HEK293 (cell line): Measurements from ENCODE around the gene SIK2.

Source experiments
- CTCF ChIA-PET: fragments of 350-600 bp; formaldehyde crosslinking; extraction: SDS; loops from one replicate; lab custom pipeline; 2021; ENCODE audit warnings: antibody characterized with exemption; lab: Yijun Ruan, JAX
- POLR2A ChIA-PET: fragments of 300-600 bp; formaldehyde crosslinking; extraction: SDS; loops from one replicate; lab custom pipeline; 2020; ENCODE audit warnings: antibody characterized with exemption, inconsistent platforms; lab: Yijun Ruan, JAX
- H3K27ac ChIP-seq: fragments of 200-500 bp; sonication (Bioruptor generic); 2 replicates; pipeline ENCODE4 v1.5.1; 2014; ENCODE audit warnings: low read depth, low read length, control low read depth, inconsistent platforms; ENCODE audit errors: extremely low read depth
- H3K36me3 ChIP-seq, 2 experiments: fragments of 200-500 bp in 1 of 2; sonication (Bioruptor generic) in 1 of 2; 1 replicate in 1 of 2; 2 replicates in 1 of 2; pipeline ENCODE4 v1.5.1; 2014 to 2017; ENCODE audit warnings: inconsistent platforms in 2 of 2, low read length in 2 of 2; ENCODE audit not compliant: control insufficient read depth in 2 of 2, insufficient read depth in 1 of 2
- H3K4me1 ChIP-seq: fragments of 200-500 bp; sonication (Bioruptor generic); 2 replicates; pipeline ENCODE4 v1.5.1; 2014; ENCODE audit warnings: mild to moderate bottlenecking, low read length, inconsistent platforms; ENCODE audit not compliant: control insufficient read depth, insufficient read depth
- H3K4me3 ChIP-seq: 2 replicates; pipeline ENCODE4 v1.5.1; 2011; ENCODE audit warnings: low read depth, mild to moderate bottlenecking, control low read depth, low read length, moderate library complexity
- H3K9me3 ChIP-seq: fragments of 200-500 bp; sonication (Bioruptor generic); 2 replicates; pipeline ENCODE4 v1.5.1; 2014; ENCODE audit warnings: low read depth, low read length, inconsistent platforms; ENCODE audit not compliant: control insufficient read depth, insufficient read depth
- AEBP2 ChIP-seq: fragments of 450-650 bp; formaldehyde crosslinking; IDR thresholded peaks from 2 replicates; pipeline ENCODE4 v1.5.1; 2016; ENCODE audit warnings: missing biosample characterization, missing genetic modification characterization, borderline replicate concordance
- FEZF1 ChIP-seq: fragments of 450-650 bp; formaldehyde crosslinking; IDR thresholded peaks from 2 replicates; pipeline ENCODE4 v1.5.1; 2016; ENCODE audit warnings: missing biosample characterization, missing genetic modification characterization
- SCRT2 ChIP-seq: fragments of 450-650 bp; formaldehyde crosslinking; IDR thresholded peaks from 2 replicates; pipeline ENCODE4 v1.5.1; 2016; ENCODE audit warnings: missing biosample characterization, missing genetic modification characterization
- ZBTB7A ChIP-seq: fragments of 450-650 bp; formaldehyde crosslinking; IDR thresholded peaks from 2 replicates; pipeline ENCODE4 v1.5.1; 2016; ENCODE audit warnings: low read depth, missing biosample characterization, missing genetic modification characterization
- ZNF621 ChIP-seq: fragments of 450-650 bp; formaldehyde crosslinking; IDR thresholded peaks from 2 replicates; pipeline ENCODE4 v1.5.1; 2017; ENCODE audit warnings: missing biosample characterization, missing genetic modification characterization
- TF ChIP-seq, protein P1 (sequence below): fragments of 450-650 bp; formaldehyde crosslinking; IDR thresholded peaks from 2 replicates; pipeline ENCODE4 v1.5.1; 2017; ENCODE audit warnings: missing biosample characterization, missing genetic modification characterization
- TF ChIP-seq, protein P2 (sequence below): fragments of 450-650 bp; formaldehyde crosslinking; IDR thresholded peaks from 2 replicates; pipeline ENCODE4 v1.5.1; 2017; ENCODE audit warnings: missing biosample characterization, missing genetic modification characterization

The SIK2 gene

GRCh38 chr11:111631024-111631665, 28.9 kb downstream of the SIK2 start:
- Histone ChIP-seq H3K9me3 (no peaks in the 10 kb centered on the region), H3K27ac (no peak overlapping the region), H3K36me3 (peaks cover 0 to 4% of the 10 kb centered on the region in 2 experiments; a peak in 1 of 3 replicates), H3K4me3 (no peak overlapping the region), H3K4me1 (no peaks in the 10 kb centered on the region)
- TF ChIP-seq ZNF621 (tag by site-specific recombination): no peak
- CTCF ChIA-PET: interaction anchor here (1.5 kb wide), 1 partner anchor 210 kb away, joined by 3 read pairs; no protein-coding TSS in a partner anchor
- POLR2A ChIA-PET: interaction anchor here (0.5 kb wide), 1 partner anchor 9 kb away, joined by 3 read pairs; no protein-coding TSS in a partner anchor

- ChIA-PET POLR2A (interaction anchor here (0.5 kb wide), 1 partner anchor 10 kb away, joined by 3 read pairs; no protein-coding TSS in a partner anchor), CTCF (interaction anchor here (1.5 kb wide), 1 partner anchor 210 kb away, joined by 3 read pairs; no protein-coding TSS in a partner anchor)
- H3K4me1 ChIP-seq: no peaks in the 10 kb centered on the region
- peaks cover 0 to 4% of the 10 kb centered on the region in 2 experiments; a peak in 1 of 3 replicates for H3K36me3 ChIP-seq
- H3K4me3 ChIP-seq: no peak overlapping the region
- TF ChIP-seq FEZF1 (tag by site-specific recombination): 0 out of 2 replicates have a peak, but pooled peaks have one; percentile 12
- TF ChIP-seq AEBP2 (tag by site-specific recombination): no peak
- no peak overlapping the region for H3K27ac ChIP-seq
- H3K9me3 ChIP-seq: no peaks in the 10 kb centered on the region
Observed at GRCh38 chr11:111631666-111632039, 29.4 kb downstream of the SIK2 start.

DNA sequence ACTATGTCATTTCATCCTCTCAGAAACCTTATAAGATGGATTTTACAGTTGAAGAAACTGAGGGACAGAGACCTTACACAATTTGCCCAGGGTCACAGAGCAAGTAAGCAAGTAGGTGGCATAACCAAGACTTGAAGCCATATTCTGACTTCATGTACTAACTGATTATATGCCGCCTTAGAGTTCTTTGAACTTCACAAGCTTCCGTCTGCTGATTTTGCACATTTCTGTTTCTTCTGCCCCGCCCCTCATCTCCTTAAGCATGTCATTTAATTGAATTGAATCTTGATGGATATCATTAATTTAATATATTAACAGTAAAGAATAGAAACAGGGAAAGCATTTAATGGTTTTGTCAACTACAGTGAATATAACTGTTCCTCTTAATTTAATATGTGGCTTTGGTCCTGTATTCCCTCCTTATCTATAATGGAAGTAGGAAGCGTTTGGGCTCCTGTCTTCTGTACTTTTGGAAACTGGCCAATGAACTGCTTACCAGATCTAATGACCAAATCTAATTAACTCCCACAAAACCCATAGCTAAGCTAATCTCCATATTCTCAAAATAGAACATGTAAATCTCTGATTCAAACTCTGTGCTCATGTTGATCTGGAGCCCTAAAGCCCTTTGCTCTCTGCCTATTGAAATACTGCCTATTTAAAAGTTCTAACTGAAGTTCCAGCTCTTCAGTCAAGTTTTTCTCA, 30.4 kb downstream of the SIK2 start:
- Histone ChIP-seq H3K4me3 (no peak overlapping the region), H3K27ac (no peak overlapping the region), H3K36me3 (peaks cover 0 to 4% of the 10 kb centered on the region in 2 experiments; a peak in 1 of 3 replicates), H3K9me3 (no peaks in the 10 kb centered on the region), H3K4me1 (no peaks in the 10 kb centered on the region)
- TF ChIP-seq, protein P1, sequence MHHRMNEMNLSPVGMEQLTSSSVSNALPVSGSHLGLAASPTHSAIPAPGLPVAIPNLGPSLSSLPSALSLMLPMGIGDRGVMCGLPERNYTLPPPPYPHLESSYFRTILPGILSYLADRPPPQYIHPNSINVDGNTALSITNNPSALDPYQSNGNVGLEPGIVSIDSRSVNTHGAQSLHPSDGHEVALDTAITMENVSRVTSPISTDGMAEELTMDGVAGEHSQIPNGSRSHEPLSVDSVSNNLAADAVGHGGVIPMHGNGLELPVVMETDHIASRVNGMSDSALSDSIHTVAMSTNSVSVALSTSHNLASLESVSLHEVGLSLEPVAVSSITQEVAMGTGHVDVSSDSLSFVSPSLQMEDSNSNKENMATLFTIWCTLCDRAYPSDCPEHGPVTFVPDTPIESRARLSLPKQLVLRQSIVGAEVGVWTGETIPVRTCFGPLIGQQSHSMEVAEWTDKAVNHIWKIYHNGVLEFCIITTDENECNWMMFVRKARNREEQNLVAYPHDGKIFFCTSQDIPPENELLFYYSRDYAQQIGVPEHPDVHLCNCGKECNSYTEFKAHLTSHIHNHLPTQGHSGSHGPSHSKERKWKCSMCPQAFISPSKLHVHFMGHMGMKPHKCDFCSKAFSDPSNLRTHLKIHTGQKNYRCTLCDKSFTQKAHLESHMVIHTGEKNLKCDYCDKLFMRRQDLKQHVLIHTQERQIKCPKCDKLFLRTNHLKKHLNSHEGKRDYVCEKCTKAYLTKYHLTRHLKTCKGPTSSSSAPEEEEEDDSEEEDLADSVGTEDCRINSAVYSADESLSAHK: no peak
- ChIA-PET CTCF (interaction anchor here (0.6 to 1.2 kb wide), 2 partner anchors 28 to 132 kb away, joined by 3 to 4 read pairs; no protein-coding TSS in a partner anchor), POLR2A (no interaction called here)

DNA sequence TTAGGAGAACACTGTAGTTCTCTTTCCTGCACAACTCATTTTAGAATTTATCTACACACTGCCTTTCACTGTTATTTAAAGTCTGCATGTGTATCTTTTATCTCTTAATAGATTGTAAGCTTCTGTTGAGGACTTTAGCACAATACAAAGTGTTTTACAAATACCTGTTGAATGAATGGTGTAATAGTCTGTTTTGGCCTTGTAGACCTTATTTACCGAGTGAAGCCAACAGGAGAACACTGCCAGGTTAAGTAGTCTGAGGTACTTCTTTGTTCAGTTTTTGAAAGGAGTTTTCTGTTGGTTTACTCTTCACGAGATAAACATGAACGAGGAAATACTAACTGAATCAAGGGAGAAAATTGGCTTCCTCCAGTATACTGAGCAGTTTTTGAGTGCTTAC, 31.0 kb downstream of the SIK2 start:
- H3K4me1 ChIP-seq: no peaks in the 10 kb centered on the region
- peaks cover 0 to 6% of the 10 kb centered on the region in 2 experiments; a peak in 1 of 3 replicates for H3K36me3 ChIP-seq
- TF ChIP-seq, protein P2, sequence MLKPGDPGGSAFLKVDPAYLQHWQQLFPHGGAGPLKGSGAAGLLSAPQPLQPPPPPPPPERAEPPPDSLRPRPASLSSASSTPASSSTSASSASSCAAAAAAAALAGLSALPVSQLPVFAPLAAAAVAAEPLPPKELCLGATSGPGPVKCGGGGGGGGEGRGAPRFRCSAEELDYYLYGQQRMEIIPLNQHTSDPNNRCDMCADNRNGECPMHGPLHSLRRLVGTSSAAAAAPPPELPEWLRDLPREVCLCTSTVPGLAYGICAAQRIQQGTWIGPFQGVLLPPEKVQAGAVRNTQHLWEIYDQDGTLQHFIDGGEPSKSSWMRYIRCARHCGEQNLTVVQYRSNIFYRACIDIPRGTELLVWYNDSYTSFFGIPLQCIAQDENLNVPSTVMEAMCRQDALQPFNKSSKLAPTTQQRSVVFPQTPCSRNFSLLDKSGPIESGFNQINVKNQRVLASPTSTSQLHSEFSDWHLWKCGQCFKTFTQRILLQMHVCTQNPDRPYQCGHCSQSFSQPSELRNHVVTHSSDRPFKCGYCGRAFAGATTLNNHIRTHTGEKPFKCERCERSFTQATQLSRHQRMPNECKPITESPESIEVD (tag by site-specific recombination): 0 out of 2 replicates have a peak, but pooled peaks have one; percentile 4
- no peak for TF ChIP-seq ZBTB7A (tag by site-specific recombination)
- TF ChIP-seq SCRT2 (tag by site-specific recombination): peak; percentile 76
- H3K27ac ChIP-seq: no peak overlapping the region
- ChIA-PET CTCF (interaction anchor here (1.2 kb wide), 1 partner anchor 29 kb away, joined by 4 read pairs; no protein-coding TSS in a partner anchor), POLR2A (no interaction called here)
- H3K9me3 ChIP-seq: no peaks in the 10 kb centered on the region
- H3K4me3 ChIP-seq: no peak overlapping the region
